OCI-LY1 (cell line): ENCODE results near the gene RPN2.

Source experiments
- H2AFZ ChIP-seq: fragments of 200-600 bp; sonication (generic), shearing (Covaris generic); 2 replicates; pipeline ENCODE4 v1.6.0; 2014; ENCODE audit warnings: antibody characterized with exemption, mild to moderate bottlenecking, low read length
- H3F3A ChIP-seq: fragments of 200-600 bp; sonication (generic), shearing (Covaris generic); 2 replicates; pipeline ENCODE4 v1.6.0; 2014; ENCODE audit warnings: mild to moderate bottlenecking, antibody characterized with exemption, low read length, moderate library complexity; ENCODE audit not compliant: insufficient read depth
- H3K27ac ChIP-seq: fragments of 200-600 bp; sonication (generic); 2 replicates; pipeline ENCODE4 v1.5.1; 2014; ENCODE audit warnings: low read length, mixed run types, mild to moderate bottlenecking, low read depth; ENCODE audit not compliant: poor library complexity, severe bottlenecking
- H3K27me3 ChIP-seq: fragments of 200-600 bp; sonication (generic); 2 replicates; pipeline ENCODE4 v1.6.0; 2014; ENCODE audit warnings: antibody characterized with exemption, mild to moderate bottlenecking, low read length, moderate library complexity; ENCODE audit not compliant: insufficient read depth
- H3K36me3 ChIP-seq: fragments of 200-600 bp; sonication (generic); 2 replicates; pipeline ENCODE4 v1.6.1; 2014; ENCODE audit warnings: mild to moderate bottlenecking, antibody characterized with exemption, low read length, moderate library complexity, mixed read lengths; ENCODE audit not compliant: insufficient read depth
- H3K4me1 ChIP-seq: fragments of 200-600 bp; sonication (generic); 2 replicates; pipeline ENCODE4 v1.5.1; 2014; ENCODE audit warnings: mild to moderate bottlenecking, low read length, moderate library complexity; ENCODE audit not compliant: insufficient read depth, severe bottlenecking
- H3K4me2 ChIP-seq: fragments of 200-600 bp; sonication (generic), shearing (Covaris generic); 2 replicates; pipeline ENCODE4 v1.6.1; 2014; ENCODE audit warnings: low read length
- H3K4me3 ChIP-seq: fragments of 200-600 bp; sonication (generic); 2 replicates; pipeline ENCODE4 v1.5.1; 2014; ENCODE audit warnings: low read length, low read depth, mild to moderate bottlenecking, mixed read lengths; ENCODE audit not compliant: poor library complexity, severe bottlenecking
- H3K79me2 ChIP-seq: fragments of 200-600 bp; shearing (Covaris generic); 2 replicates; pipeline ENCODE4 v1.6.1; 2016; ENCODE audit warnings: mixed run types, low read length, mixed read lengths; ENCODE audit not compliant: insufficient read depth
- H3K9ac ChIP-seq: fragments of 200-600 bp; sonication (generic), shearing (Covaris generic); 2 replicates; pipeline ENCODE4 v1.6.1; 2014; ENCODE audit warnings: mild to moderate bottlenecking, low read length, mixed read lengths
- H3K9me2 ChIP-seq: fragments of 200-600 bp; sonication (generic), shearing (Covaris generic); 2 replicates; pipeline ENCODE4 v1.6.1; 2014; ENCODE audit warnings: low read depth, mild to moderate bottlenecking, low read length, mixed read lengths
- H3K9me3 ChIP-seq: fragments of 200-600 bp; shearing (Covaris generic); 2 replicates; pipeline ENCODE4 v1.6.1; 2014; ENCODE audit warnings: low read length, mixed read lengths
- H4K20me1 ChIP-seq: fragments of 200-600 bp; sonication (generic), shearing (Covaris generic); 2 replicates; pipeline ENCODE4 v1.6.0; 2016; ENCODE audit warnings: mild to moderate bottlenecking, low read length; ENCODE audit not compliant: insufficient read depth
- EZH2 ChIP-seq: fragments of 200-600 bp; sonication (generic), shearing (Covaris generic); IDR thresholded peaks from 2 replicates; pipeline ENCODE4 v1.8.0; 2017; ENCODE audit warnings: borderline replicate concordance, mixed run types, mild to moderate bottlenecking, antibody characterized with exemption, low read length, moderate library complexity, mixed read lengths
- TF ChIP-seq, protein P1 (sequence below): fragments of 200-600 bp; sonication (generic), shearing (Covaris generic); IDR thresholded peaks from 2 replicates; pipeline ENCODE4 v1.5.1; 2017; ENCODE audit warnings: mild to moderate bottlenecking, antibody characterized with exemption, low read length, moderate library complexity, mixed read lengths

Gene RPN2

DNA sequence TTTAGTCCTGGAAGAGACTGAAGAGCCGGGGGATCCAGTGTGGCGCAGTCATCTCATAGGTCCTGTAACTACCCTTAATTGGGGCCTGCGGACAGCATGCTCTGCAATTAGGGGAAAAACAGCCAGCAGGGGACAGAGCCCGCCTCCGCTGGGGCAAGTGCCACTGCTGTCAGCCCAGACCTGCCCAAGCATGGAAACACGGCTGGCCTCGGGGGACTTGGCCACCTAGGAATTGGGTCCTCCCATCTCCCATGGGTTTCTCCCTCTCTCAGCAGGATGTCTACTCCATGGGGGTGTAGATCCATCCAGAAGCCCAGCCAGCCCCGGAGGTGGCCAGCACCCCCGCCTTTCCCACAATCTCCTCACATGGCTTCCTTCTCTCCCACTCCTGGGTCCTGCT, 78.9 kb downstream of the RPN2 start:
- H3K9ac ChIP-seq = no peak overlapping the region
- H3K27ac ChIP-seq = no peak overlapping the region
- H3K9me3 ChIP-seq = 0 out of 2 replicates have a peak, but pooled peaks cover 3% of the 10 kb centered on the region
- no peaks in the 10 kb centered on the region for H3K36me3 ChIP-seq
- TF ChIP-seq, protein P1, sequence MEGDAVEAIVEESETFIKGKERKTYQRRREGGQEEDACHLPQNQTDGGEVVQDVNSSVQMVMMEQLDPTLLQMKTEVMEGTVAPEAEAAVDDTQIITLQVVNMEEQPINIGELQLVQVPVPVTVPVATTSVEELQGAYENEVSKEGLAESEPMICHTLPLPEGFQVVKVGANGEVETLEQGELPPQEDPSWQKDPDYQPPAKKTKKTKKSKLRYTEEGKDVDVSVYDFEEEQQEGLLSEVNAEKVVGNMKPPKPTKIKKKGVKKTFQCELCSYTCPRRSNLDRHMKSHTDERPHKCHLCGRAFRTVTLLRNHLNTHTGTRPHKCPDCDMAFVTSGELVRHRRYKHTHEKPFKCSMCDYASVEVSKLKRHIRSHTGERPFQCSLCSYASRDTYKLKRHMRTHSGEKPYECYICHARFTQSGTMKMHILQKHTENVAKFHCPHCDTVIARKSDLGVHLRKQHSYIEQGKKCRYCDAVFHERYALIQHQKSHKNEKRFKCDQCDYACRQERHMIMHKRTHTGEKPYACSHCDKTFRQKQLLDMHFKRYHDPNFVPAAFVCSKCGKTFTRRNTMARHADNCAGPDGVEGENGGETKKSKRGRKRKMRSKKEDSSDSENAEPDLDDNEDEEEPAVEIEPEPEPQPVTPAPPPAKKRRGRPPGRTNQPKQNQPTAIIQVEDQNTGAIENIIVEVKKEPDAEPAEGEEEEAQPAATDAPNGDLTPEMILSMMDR = no peak
- TF ChIP-seq EZH2 = no peak
- no peak overlapping the region for H2AFZ ChIP-seq
- H3K27me3 ChIP-seq = peaks cover 5% of the 10 kb centered on the region
- H3K9me2 ChIP-seq = no peaks in the 10 kb centered on the region
- H3K4me2 ChIP-seq = no peak overlapping the region
- no peaks in the 10 kb centered on the region for H3K4me1 ChIP-seq
- no peaks in the 10 kb centered on the region for H4K20me1 ChIP-seq
- no peaks in the 10 kb centered on the region for H3K79me2 ChIP-seq
- H3F3A ChIP-seq = no peaks in the 10 kb centered on the region
- H3K4me3 ChIP-seq = no peak overlapping the region

- Histone ChIP-seq H3K36me3 (no peaks in the 10 kb centered on the region), H3K27ac (no peak overlapping the region), H2AFZ (no peak overlapping the region), H3F3A (no peaks in the 10 kb centered on the region), H3K27me3 (peaks cover 9% of the 10 kb centered on the region), H3K4me2 (no peak overlapping the region), H4K20me1 (no peaks in the 10 kb centered on the region), H3K79me2 (no peaks in the 10 kb centered on the region), H3K9me2 (no peaks in the 10 kb centered on the region), H3K4me3 (no peak overlapping the region), H3K9ac (no peak overlapping the region), H3K9me3 (0 out of 2 replicates have a peak, but pooled peaks cover 3% of the 10 kb centered on the region), H3K4me1 (no peaks in the 10 kb centered on the region)
- TF ChIP-seq, protein P1 = no peak
- TF ChIP-seq EZH2 = no peak
These were observed 79.9 kb downstream of the RPN2 start for GRCh38 chr20:37259031-37259430.

DNA sequence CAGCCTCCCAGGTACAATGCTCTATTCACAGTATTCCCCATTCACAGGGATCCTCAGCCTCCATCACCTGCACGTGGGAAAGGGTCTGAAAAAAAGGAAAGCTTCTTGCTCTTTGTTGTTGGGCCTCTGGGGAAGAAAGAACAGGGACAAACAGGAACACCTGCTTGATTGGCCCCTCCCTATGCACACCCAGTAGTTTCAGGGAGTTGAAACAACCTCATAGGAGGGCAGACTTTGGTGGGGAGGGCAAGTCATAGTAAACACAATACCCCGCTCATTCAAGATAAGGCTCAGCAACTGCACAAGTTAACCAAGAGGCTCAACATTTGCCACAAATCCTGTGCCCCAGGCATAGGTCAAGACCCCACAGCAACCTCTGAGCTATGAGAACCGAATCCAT, 80.7 kb downstream of the RPN2 start:
- H2AFZ ChIP-seq = no peak overlapping the region
- no peak overlapping the region for H3K4me3 ChIP-seq
- H3K4me1 ChIP-seq = no peaks in the 10 kb centered on the region
- no peak overlapping the region for H3K9ac ChIP-seq
- H3F3A ChIP-seq = no peaks in the 10 kb centered on the region
- H3K4me2 ChIP-seq = no peak overlapping the region
- H3K79me2 ChIP-seq = no peaks in the 10 kb centered on the region
- no peak overlapping the region for H3K27ac ChIP-seq
- no peak for TF ChIP-seq EZH2
- TF ChIP-seq, protein P1 = no peak
- H3K9me2 ChIP-seq = no peaks in the 10 kb centered on the region
- H3K9me3 ChIP-seq = no peaks in the 10 kb centered on the region
- H3K36me3 ChIP-seq = no peaks in the 10 kb centered on the region
- no peaks in the 10 kb centered on the region for H4K20me1 ChIP-seq
- H3K27me3 ChIP-seq = peaks cover 9% of the 10 kb centered on the region
